Small intestine (tissue), 7 donors: ENCODE measurements around the gene ASL. TPM values are rescaled to one million over a fixed set of nuclear protein-coding genes. Genes with fewer than 3 reads are reported as not detected.
"Not testable (repeated sequence)": the region's sequence is repeated elsewhere in the genome, so short reads cannot be mapped to it uniquely, and the experiment has no call there.

Experiments
- DNase-seq, 2 donors: peaks; one replicate each; pipeline versions ENCODE4 v3.0.0 to v3.0.0-alpha.2; 2013
- FAIRE-seq: peaks from 2 replicates; lab custom pipeline; 2012; peaks lifted over from hg19 to GRCh38; lab: Jason Lieb, UNC
- H3K27ac ChIP-seq, 3 donors: one replicate each; pipeline ENCODE4 v1.5.1; 2013; ENCODE audit warnings: low read length in 2 of 3, mild to moderate bottlenecking in 2 of 3, control low read depth in 1 of 3, inconsistent platforms in 1 of 3, low read depth in 1 of 3, moderate library complexity in 1 of 3
- H3K27me3 ChIP-seq, 3 donors: one replicate each; pipeline ENCODE4 v1.6.1; 2013; ENCODE audit warnings: low read length in 3 of 3, inconsistent platforms in 1 of 3; ENCODE audit not compliant: control insufficient read depth in 3 of 3, insufficient read depth in 3 of 3
- H3K36me3 ChIP-seq, 3 donors: one replicate each; pipeline ENCODE4 v1.6.1; 2013; ENCODE audit warnings: low read length in 3 of 3, inconsistent platforms in 1 of 3, low read depth in 1 of 3, mild to moderate bottlenecking in 1 of 3, moderate library complexity in 1 of 3; ENCODE audit not compliant: control insufficient read depth in 3 of 3, insufficient read depth in 2 of 3
- H3K4me1 ChIP-seq, 3 donors: one replicate each; pipeline ENCODE4 v1.6.1; 2013; ENCODE audit warnings: low read length in 2 of 3, inconsistent platforms in 1 of 3, low read depth in 1 of 3, mild to moderate bottlenecking in 1 of 3, moderate library complexity in 1 of 3; ENCODE audit not compliant: control insufficient read depth in 3 of 3, insufficient read depth in 2 of 3
- H3K4me3 ChIP-seq, 3 donors: one replicate each; pipeline ENCODE4 v1.5.1; 2013; ENCODE audit warnings: low read length in 3 of 3, control low read depth in 1 of 3, inconsistent platforms in 1 of 3, low read depth in 1 of 3, mild to moderate bottlenecking in 1 of 3, moderate library complexity in 1 of 3
- H3K9me3 ChIP-seq, 2 donors: one replicate each; pipeline ENCODE4 v1.6.1; 2013; ENCODE audit warnings: low read depth in 1 of 2, low read length in 1 of 2; ENCODE audit not compliant: control insufficient read depth in 2 of 2, insufficient read depth in 1 of 2
- WGBS, 3 donors: extraction: QIAGEN DNeasy Blood & Tissue Kit; methylation state at CpG; one replicate each; pipeline ENCODE4 v1.1.7; 2013; 5-methylcytosine and 5-hydroxymethylcytosine counted together
- polyA plus RNA-seq, 4 donors: library from polyadenylated mRNA; stranded (reverse) in 3 of 4; unstranded in 1 of 4; fragments of 200-250 nt in 3 of 4; fragments of 120-200 nt in 1 of 4; gene quantifications; one replicate each; pipeline versions ENCODE4 v1.2.1 to v1.2.3, GENCODE V29; 2013
- donor health status: healthy with polysubstance abuse.
- donor health status: control.
- donor health status: control.
- donor health status: Bipolar disorder and iron deficiency.
- donor health status: healthy.

Gene ASL
- polyA plus RNA-seq, 4 donors = 115 to 158 (median 148) TPM

GRCh38 chr7:66100408-66101050 lies 24.9 kb downstream of the ASL start:
- DNase-seq (peak in 1 of 2 donors; percentile 10), FAIRE-seq (no peak)
- Histone ChIP-seq H3K4me1 (peaks cover 0 to 2% (median 0%) of the 10 kb centered on the region in 3 donors), H3K27me3 (no peaks in the 10 kb centered on the region), H3K36me3 (peaks cover 0 to 4% (median 0%) of the 10 kb centered on the region in 3 donors), H3K9me3 (no peaks in the 10 kb centered on the region), H3K27ac (peak overlapping the region; percentile 85 to 93 (median 86)), H3K4me3 (peak overlapping the region in 2 of 3 donors; percentile 35 to 51)
- WGBS, 3 donors = 38 to 61% (median 48%) methylated on average over 12 of the region's 12 CpGs

GRCh38 chr7:66102168-66102567 lies 26.5 kb downstream of the ASL start:
- not testable (repeated sequence) for H3K27me3 ChIP-seq, FAIRE-seq, H3K36me3 ChIP-seq, H3K27ac ChIP-seq, H3K4me1 ChIP-seq, DNase-seq, H3K4me3 ChIP-seq, H3K9me3 ChIP-seq
- WGBS, 3 donors = 95 to 100% (median 96%) methylated on average over 6 of the region's 6 CpGs

- not testable (repeated sequence) for FAIRE-seq, H3K4me3 ChIP-seq, H3K36me3 ChIP-seq, H3K27me3 ChIP-seq, DNase-seq, H3K4me1 ChIP-seq, H3K9me3 ChIP-seq, H3K27ac ChIP-seq
- 94 to 96% (median 95%) methylated on average over 3 of the region's 3 CpGs for WGBS, 3 donors
Measured at GRCh38 chr7:66103994-66104393, 28.4 kb downstream of the ASL start.

- Histone ChIP-seq H3K36me3 (peaks cover 0 to 7% (median 0%) of the 10 kb centered on the region in 3 donors), H3K9me3 (peaks cover 0 to 2% of the 10 kb centered on the region in 2 donors), H3K4me1 (no peaks in the 10 kb centered on the region), H3K27ac (no peak overlapping the region), H3K4me3 (no peak overlapping the region), H3K27me3 (no peaks in the 10 kb centered on the region)
- FAIRE-seq = no peak
- DNase-seq = no peak
- 89 to 97% (median 91%) methylated on average over 5 of the region's 5 CpGs for WGBS, 3 donors
Measured at GRCh38 chr7:66105263-66105748, 29.7 kb downstream of the ASL start.

DNA sequence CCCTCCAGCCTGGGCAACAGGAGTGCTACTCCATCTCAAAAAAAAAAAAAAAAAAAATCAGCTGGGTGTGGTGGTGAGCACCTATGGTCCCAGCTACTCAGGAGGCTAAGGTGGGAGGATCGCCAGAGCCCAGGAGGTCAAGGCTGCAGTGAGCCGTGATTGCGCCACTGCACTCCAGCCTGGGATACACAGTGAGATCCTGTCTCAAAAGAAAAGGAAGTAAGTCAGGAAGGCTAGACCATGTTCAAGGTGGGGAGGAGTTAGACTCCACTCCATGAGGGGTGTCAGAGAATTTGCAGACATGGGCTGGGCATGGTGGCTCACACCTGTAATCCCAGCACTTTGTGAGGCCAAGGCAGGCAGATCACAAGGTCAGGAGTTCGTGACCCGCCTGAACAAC lies 32.8 kb downstream of the ASL start:
- not testable (repeated sequence) for H3K4me1 ChIP-seq, FAIRE-seq, DNase-seq, H3K27ac ChIP-seq, H3K4me3 ChIP-seq, H3K27me3 ChIP-seq, H3K9me3 ChIP-seq
- peaks cover 0 to 18% (median 0%) of the 10 kb centered on the region in 3 donors for H3K36me3 ChIP-seq
- 78 to 91% (median 85%) methylated on average over 5 of the region's 5 CpGs for WGBS, 3 donors

DNA sequence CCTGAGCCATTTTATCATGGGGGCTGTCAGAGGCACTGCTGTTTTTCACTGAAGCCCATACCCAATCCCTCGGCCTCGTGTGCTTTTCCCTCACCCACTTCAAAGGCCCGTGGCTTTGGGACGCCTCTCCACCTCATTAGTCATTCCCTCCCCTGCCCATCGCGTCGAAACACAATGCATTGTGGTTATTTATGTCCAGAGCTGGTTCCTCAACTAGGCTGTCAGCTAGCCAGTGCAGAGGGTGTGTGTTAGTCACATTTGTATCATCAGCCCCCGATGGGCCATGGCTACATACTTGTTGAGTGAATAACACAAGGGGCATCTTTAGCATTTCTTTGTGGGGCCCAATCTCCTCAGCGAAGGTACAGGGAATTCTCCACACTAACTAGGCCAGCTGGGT lies 35.2 kb downstream of the ASL start:
- Histone ChIP-seq H3K9me3 (peaks cover 0 to 2% of the 10 kb centered on the region in 2 donors), H3K27me3 (no peaks in the 10 kb centered on the region), H3K36me3 (peaks cover 0 to 20% (median 0%) of the 10 kb centered on the region in 3 donors), H3K4me3 (no peak overlapping the region), H3K27ac (no peak overlapping the region), H3K4me1 (peaks cover 0 to 3% (median 2%) of the 10 kb centered on the region in 3 donors)
- WGBS, 3 donors = 74 to 76% (median 75%) methylated on average over 9 of the region's 9 CpGs
- FAIRE-seq = no peak
- DNase-seq = no peak

GRCh38 chr7:66114743-66115649 lies 39.4 kb downstream of the ASL start, which contains the start of gene CRCP:
Gene CRCP, plus strand, starts transcription at chr7:66114847. Its CDS starts 116 bp downstream, at chr7:66114963.
- H3K27ac ChIP-seq = peak within 1 kb of the TSS; percentile 94 to 99 (median 98)
- DNase-seq (peak; percentile 81 to 92), FAIRE-seq (no peak)
- peaks cover 0 to 15% (median 6%) of the 10 kb centered on the region in 3 donors for H3K4me1 ChIP-seq
- WGBS, 3 donors = 0% methylated on average over 58 to 67 of the region's 67 CpGs
- peaks cover 0 to 2% of the 10 kb centered on the region in 2 donors for H3K9me3 ChIP-seq
- H3K4me3 ChIP-seq = peak within 1 kb of the TSS; percentile 78 to 83 (median 80)
- peaks cover 0 to 33% (median 0%) of the 10 kb centered on the region in 3 donors for H3K36me3 ChIP-seq
- H3K27me3 ChIP-seq = no peaks in the 10 kb centered on the region
